RPMI7951 (cell line): ENCODE results near the gene HOXB7. TPM values are rescaled to one million over a fixed set of nuclear protein-coding genes. Genes with fewer than 3 reads are reported as not detected.

Experiments
- DNase-seq: peaks from one replicate; pipeline ENCODE4 v3.0.0-alpha.2; 2012; ENCODE audit warnings: low read depth
- total RNA-seq: library from RNA; depleted of rRNA; stranded (reverse); fragments of >200 nt; shearing (Covaris generic); gene quantifications from 2 replicates; pipeline ENCODE4 v1.2.3, GENCODE V29; 2014

HOXB7 gene
- total RNA-seq, 1 experiment from 2014 or later, result 26.1 TPM

- DNase-seq, result peak; percentile 79
Observed at GRCh38 chr17:48636177-48637018, 25.6 kb upstream of the HOXB7 start.

GRCh38 chr17:48634493-48635208 is 23.8 kb upstream of the HOXB7 start:
- DNase-seq, result no peak

- no peak for DNase-seq
Observed at GRCh38 chr17:48633266-48633677, 22.5 kb upstream of the HOXB7 start.

GRCh38 chr17:48632579-48633265 is 21.9 kb upstream of the HOXB7 start:
- no peak for DNase-seq

GRCh38 chr17:48631693-48632578 is 21.1 kb upstream of the HOXB7 start:
- no peak for DNase-seq

GRCh38 chr17:48630925-48631692 is 20.3 kb upstream of the HOXB7 start:
- DNase-seq, result no peak

GRCh38 chr17:48630009-48630924 is 19.4 kb upstream of the HOXB7 start:
- DNase-seq, result no peak

- DNase-seq, result no peak
Observed at GRCh38 chr17:48629411-48629759, 18.6 kb upstream of the HOXB7 start.

- DNase-seq, result no peak
Observed at GRCh38 chr17:48628649-48629410, 18.0 kb upstream of the HOXB7 start.

- DNase-seq, result no peak
Observed at GRCh38 chr17:48627623-48628521, 17.1 kb upstream of the HOXB7 start.

GRCh38 chr17:48627118-48627597 is 16.3 kb upstream of the HOXB7 start:
- no peak for DNase-seq

- peak; percentile 61 for DNase-seq
Observed at GRCh38 chr17:48626245-48627117, 15.7 kb upstream of the HOXB7 start, which contains the start of gene HOXB9. Gene HOXB9 (minus strand): TSS chr17:48626358. CDS start chr17:48626269, 89 bp downstream.

GRCh38 chr17:48625495-48626244 is 14.9 kb upstream of the HOXB7 start:
- DNase-seq, result peak; percentile 32

GRCh38 chr17:48624544-48625494 is 14.0 kb upstream of the HOXB7 start:
- peak; percentile 35 for DNase-seq

GRCh38 chr17:48624118-48624517 is 13.3 kb upstream of the HOXB7 start:
- no peak for DNase-seq
